Spleen (tissue), 11 donors: ENCODE data around the gene PIK3R6. TPM values are rescaled to one million over a fixed set of nuclear protein-coding genes. Genes with fewer than 3 reads are reported as not detected.

Experiments used
- DNase-seq: peaks from one replicate; pipeline ENCODE4 v3.0.0-alpha.2; 2020
- H3K27ac ChIP-seq, 8 donors: fragments of 200-600 bp; sonication (generic) in 7 of 8; 1 replicate in 4 of 8; 2 replicates in 4 of 8; pipeline versions ENCODE4 v1.5.0 to v1.8.0; 2016 to 2021; ENCODE audit warnings: inconsistent platforms in 4 of 8, mild to moderate bottlenecking in 4 of 8, moderate library complexity in 1 of 8
- H3K27me3 ChIP-seq, 7 donors: fragments of 200-600 bp; sonication (generic) in 6 of 7; replicated peaks in 1 of 7; 1 replicate in 4 of 7; 2 replicates in 3 of 7; pipeline versions ENCODE4 v1.5.0 to v1.8.0; 2016 to 2021; ENCODE audit warnings: inconsistent platforms in 3 of 7, mild to moderate bottlenecking in 1 of 7
- H3K36me3 ChIP-seq, 6 donors: fragments of 200-600 bp; sonication (generic) in 5 of 6; 1 replicate in 4 of 6; 2 replicates in 2 of 6; pipeline versions ENCODE4 v1.5.0 to v1.8.0; 2016 to 2021; ENCODE audit warnings: inconsistent platforms in 2 of 6
- H3K4me1 ChIP-seq, 6 donors: fragments of 200-600 bp; sonication (generic) in 5 of 6; 1 replicate in 3 of 6; 2 replicates in 3 of 6; pipeline versions ENCODE4 v1.5.0 to v1.8.0; 2016 to 2021; ENCODE audit warnings: inconsistent platforms in 3 of 6
- H3K4me3 ChIP-seq, 8 donors: fragments of 200-600 bp; sonication (generic) in 7 of 8; 1 replicate in 4 of 8; 2 replicates in 4 of 8; pipeline versions ENCODE4 v1.5.0 to v1.8.0; 2016 to 2021; ENCODE audit warnings: inconsistent platforms in 4 of 8, mild to moderate bottlenecking in 4 of 8, moderate library complexity in 2 of 8
- H3K9me3 ChIP-seq, 8 donors: fragments of 200-600 bp; sonication (generic) in 7 of 8; 1 replicate in 4 of 8; 2 replicates in 4 of 8; pipeline versions ENCODE4 v1.5.0 to v1.8.0; 2016 to 2021; ENCODE audit warnings: inconsistent platforms in 4 of 8
- POLR2A ChIP-seq, 3 donors: fragments of 450-650 bp; IDR thresholded peaks; one replicate each; pipeline ENCODE4 v1.5.1; 2017; ENCODE audit warnings: antibody characterized with exemption in 3 of 3, mild to moderate bottlenecking in 1 of 3
- POLR2AphosphoS5 ChIP-seq, 3 donors: sonication (generic); formaldehyde crosslinking; IDR thresholded peaks; one replicate each; pipeline ENCODE4 v1.5.1; 2017; ENCODE audit warnings: antibody characterized with exemption in 3 of 3
- WGBS, 5 donors: extraction: QIAGEN DNeasy Blood & Tissue Kit in 3 of 5; methylation state at CpG; one replicate each; pipeline versions ENCODE4 v1.1.5 to v1.1.7; 2013 to 2018; 5-methylcytosine and 5-hydroxymethylcytosine counted together
- intact Hi-C: fragments of 100-400 bp; cut with DNase I; formaldehyde crosslinking; loops from one replicate; pipeline ENCODE4 v1.15.0; 2023; ENCODE audit warnings: low total_unique reads
- polyA plus RNA-seq, 3 donors: library from polyadenylated mRNA; stranded (reverse); fragments of 200-250 nt; gene quantifications; one replicate each; pipeline ENCODE4 v1.2.1, GENCODE V29; 2013
- total RNA-seq, 7 donors: library from RNA; depleted of rRNA in 3 of 7; stranded (reverse); fragments of >200 nt in 3 of 7; fragmentation: NEBNext Ultra II Directional in 4 of 7; extraction: Animal tissue kit (Norgen Biotek cat#: 25700) in 4 of 7; gene quantifications; one replicate each; pipeline versions ENCODE4 v1.1.0 to v1.2.1, GENCODE V29; 2016 to 2021
- TF ChIP-seq, protein P1 (sequence below), 11 experiments: fragments of 200-600 bp in 7 of 11; fragments of 450-650 bp in 4 of 11; sonication (generic) in 4 of 11; IDR thresholded peaks in 8 of 11; conservative IDR thresholded peaks in 3 of 11; 1 replicate in 7 of 11; 2 replicates in 4 of 11; pipeline versions ENCODE4 v1.4.0 to v1.8.0; 2016 to 2021; ENCODE audit warnings: antibody characterized with exemption in 11 of 11, inconsistent platforms in 4 of 11, mild to moderate bottlenecking in 1 of 11
- donor health status: healthy with polysubstance abuse.
- donor health status: DM: no; HTN: no; CAD: no; lungs with moderate emphysema.
- donor health status: DM: no; HTN: no; CAD: no.
- donor health status: Bipolar disorder and iron deficiency.
- donor health status: healthy.
- donor health status: DM: no; HTN: no; CAD: no.
- donor health status: DM: yes; HTN: yes; CAD: no.

Gene PIK3R6
- total and polyA plus RNA-seq, 10 donors: 1.3 to 9.6 (median 6.5) TPM

DNA sequence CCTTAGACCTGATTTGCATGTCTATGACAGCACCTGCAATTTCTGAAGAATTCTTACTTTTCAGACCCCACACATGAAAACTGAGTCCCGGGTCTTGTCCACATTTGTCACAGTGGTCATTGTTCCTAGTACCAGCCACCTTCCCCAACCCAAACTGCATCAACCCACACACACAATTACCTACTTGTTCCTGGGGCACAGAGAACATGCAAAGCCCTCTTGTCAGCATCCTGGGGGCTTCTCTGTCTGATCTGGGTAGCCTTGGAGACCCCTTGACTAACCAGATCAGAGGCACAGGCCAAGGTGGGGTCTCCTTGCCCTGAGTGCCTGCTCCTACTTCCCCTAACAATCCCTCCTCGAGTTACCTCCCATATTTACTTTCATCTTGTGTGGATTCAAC, 36.7 kb upstream of the PIK3R6 start:
- Histone ChIP-seq H3K4me3 (no peak overlapping the region), H3K9me3 (no peaks in the 10 kb centered on the region), H3K36me3 (peaks cover 0 to 99% (median 21%) of the 10 kb centered on the region in 6 donors), H3K4me1 (peaks cover 18 to 41% (median 22%) of the 10 kb centered on the region in 6 donors), H3K27ac (no peak overlapping the region), H3K27me3 (no peaks in the 10 kb centered on the region)
- WGBS, 5 donors: 69 to 87% (median 78%) methylated on average over 2 of the region's 2 CpGs
- intact Hi-C loops: no loop called here
- DNase-seq: no peak
- TF ChIP-seq, protein P1, sequence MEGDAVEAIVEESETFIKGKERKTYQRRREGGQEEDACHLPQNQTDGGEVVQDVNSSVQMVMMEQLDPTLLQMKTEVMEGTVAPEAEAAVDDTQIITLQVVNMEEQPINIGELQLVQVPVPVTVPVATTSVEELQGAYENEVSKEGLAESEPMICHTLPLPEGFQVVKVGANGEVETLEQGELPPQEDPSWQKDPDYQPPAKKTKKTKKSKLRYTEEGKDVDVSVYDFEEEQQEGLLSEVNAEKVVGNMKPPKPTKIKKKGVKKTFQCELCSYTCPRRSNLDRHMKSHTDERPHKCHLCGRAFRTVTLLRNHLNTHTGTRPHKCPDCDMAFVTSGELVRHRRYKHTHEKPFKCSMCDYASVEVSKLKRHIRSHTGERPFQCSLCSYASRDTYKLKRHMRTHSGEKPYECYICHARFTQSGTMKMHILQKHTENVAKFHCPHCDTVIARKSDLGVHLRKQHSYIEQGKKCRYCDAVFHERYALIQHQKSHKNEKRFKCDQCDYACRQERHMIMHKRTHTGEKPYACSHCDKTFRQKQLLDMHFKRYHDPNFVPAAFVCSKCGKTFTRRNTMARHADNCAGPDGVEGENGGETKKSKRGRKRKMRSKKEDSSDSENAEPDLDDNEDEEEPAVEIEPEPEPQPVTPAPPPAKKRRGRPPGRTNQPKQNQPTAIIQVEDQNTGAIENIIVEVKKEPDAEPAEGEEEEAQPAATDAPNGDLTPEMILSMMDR (IDR thresholded peaks at IDR 0.05 in 8 of 11, conservative IDR thresholded peaks at IDR 0.05 in 3 of 11): no peak
- TF ChIP-seq POLR2AphosphoS5 (IDR thresholded peaks at IDR 0.05) (no peak), POLR2A (IDR thresholded peaks at IDR 0.05) (no peak)

DNA sequence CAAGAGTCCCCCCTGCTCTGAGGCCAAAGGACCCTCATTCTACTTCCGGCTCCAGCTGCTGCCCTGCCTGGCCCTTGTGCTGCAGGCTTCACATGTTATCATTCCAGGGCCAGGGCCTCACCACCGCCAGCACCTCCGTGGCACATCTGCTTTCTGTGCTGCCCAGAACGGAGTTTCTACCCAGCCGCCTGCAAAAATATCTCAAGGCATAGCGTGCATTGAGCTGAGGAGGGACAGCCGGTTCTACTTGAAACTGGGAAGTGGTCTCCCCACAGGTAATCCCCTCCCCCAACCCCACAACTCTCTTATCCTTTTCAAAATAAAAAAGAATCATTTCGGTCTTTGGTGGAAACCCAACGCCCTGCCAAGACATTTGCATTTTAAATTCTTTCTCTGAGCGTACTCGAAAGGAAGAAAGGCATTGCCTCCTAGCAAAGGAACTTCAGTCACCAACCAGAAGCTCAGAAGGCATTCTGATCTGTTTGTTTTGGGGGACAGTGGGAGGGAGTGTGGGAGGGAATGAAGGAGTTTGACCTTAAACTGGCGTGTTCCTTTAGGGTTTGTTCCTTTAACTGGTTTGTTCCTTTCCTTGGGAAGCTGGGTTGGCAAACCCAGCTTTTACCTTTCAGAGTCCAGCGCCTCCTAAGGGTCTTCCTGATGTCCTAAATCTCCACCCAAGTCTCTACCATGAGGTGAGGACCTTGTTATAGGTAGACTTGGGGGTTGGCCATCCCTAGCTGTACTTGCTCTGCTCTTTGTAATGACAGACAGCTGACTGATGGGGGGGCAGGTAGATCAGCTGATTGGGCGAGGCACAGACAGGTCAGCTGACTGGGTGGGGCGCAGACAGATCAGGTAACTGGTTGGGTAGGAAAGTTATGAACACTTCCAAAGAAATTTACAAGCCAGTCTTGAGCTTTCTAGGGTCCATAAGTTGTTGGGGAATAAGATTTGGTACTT, 33.4 kb upstream of the PIK3R6 start:
- Histone ChIP-seq H3K4me3 (no peak overlapping the region), H3K27me3 (no peaks in the 10 kb centered on the region), H3K4me1 (peaks cover 29 to 74% (median 37%) of the 10 kb centered on the region in 6 donors), H3K27ac (peak overlapping the region in 4 of 8 donors; percentile 22 to 71 (median 46)), H3K9me3 (no peaks in the 10 kb centered on the region), H3K36me3 (peaks cover 0 to 96% (median 24%) of the 10 kb centered on the region in 6 donors)
- TF ChIP-seq, protein P1 (IDR thresholded peaks at IDR 0.05 in 8 of 11, conservative IDR thresholded peaks at IDR 0.05 in 3 of 11): no peak
- peak in 2 of 3 donors; percentile 16 to 17 for TF ChIP-seq POLR2AphosphoS5 (IDR thresholded peaks at IDR 0.05)
- DNase-seq: no peak
- WGBS, 5 donors: 43 to 53% (median 45%) methylated on average over 15 of the region's 15 CpGs
- intact Hi-C loops: no loop called here

DNA sequence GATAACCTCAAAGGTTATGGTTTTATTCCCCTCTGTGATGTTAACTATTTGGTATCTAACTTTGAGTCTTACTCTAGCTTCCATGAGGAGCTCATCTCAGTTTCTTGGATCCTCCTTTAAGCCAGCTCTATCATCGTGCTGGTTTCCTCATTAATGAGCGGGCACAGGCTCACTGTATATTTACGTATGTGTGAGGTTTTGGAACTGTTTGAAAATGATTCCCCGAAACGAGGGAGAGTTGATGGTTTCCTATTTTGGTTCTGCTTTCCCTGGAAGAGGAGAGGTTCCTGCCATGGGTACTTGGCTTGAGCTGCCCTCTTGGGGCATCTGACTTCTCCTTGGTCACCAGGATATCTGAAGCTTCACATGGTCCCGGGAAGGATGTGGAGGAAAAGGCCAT, 32.7 kb upstream of the PIK3R6 start:
- H3K36me3 ChIP-seq: peaks cover 0 to 96% (median 21%) of the 10 kb centered on the region in 6 donors
- no peak overlapping the region for H3K4me3 ChIP-seq
- H3K9me3 ChIP-seq: no peaks in the 10 kb centered on the region
- peak overlapping the region in 4 of 8 donors; percentile 22 to 71 (median 46) for H3K27ac ChIP-seq
- H3K4me1 ChIP-seq: peaks cover 29 to 77% (median 39%) of the 10 kb centered on the region in 6 donors
- TF ChIP-seq, protein P1 (IDR thresholded peaks at IDR 0.05 in 8 of 11, conservative IDR thresholded peaks at IDR 0.05 in 3 of 11): no peak
- no peak for TF ChIP-seq POLR2AphosphoS5 (IDR thresholded peaks at IDR 0.05)
- intact Hi-C loops: no loop called here
- WGBS, 5 donors: 39 to 58% (median 53%) methylated on average over 6 of the region's 6 CpGs
- DNase-seq: no peak
- no peaks in the 10 kb centered on the region for H3K27me3 ChIP-seq

DNA sequence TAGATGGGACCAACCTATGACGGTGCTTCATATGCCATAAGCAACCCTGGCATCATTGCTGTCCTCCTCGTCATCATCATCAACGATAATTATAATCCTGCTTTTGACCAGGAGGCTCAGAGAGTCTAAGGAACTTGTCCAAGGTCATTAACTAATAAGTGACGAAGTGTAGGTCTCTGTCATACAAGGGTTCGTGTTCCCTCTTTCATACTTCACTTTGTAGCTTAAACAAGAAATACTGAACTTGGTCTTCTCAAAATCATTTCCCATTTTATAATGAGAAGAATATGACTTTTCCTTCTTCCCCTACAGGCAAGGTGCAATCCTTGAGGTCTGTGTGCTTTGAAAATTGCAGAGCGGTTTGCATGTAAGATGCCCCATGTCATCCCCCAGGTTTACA, 31.2 kb upstream of the PIK3R6 start:
- 55 to 70% (median 59%) methylated on average over 6 of the region's 6 CpGs for WGBS, 5 donors
- H3K27me3 ChIP-seq: no peaks in the 10 kb centered on the region

More for the DNA sequence above, 31.2 kb upstream of the PIK3R6 start:
- no peak for DNase-seq
- intact Hi-C loops: no loop called here
- H3K4me1 ChIP-seq: peaks cover 29 to 79% (median 45%) of the 10 kb centered on the region in 6 donors
- H3K9me3 ChIP-seq: no peaks in the 10 kb centered on the region
- TF ChIP-seq, protein P1 (IDR thresholded peaks at IDR 0.05 in 8 of 11, conservative IDR thresholded peaks at IDR 0.05 in 3 of 11): no peak
- TF ChIP-seq POLR2AphosphoS5 (IDR thresholded peaks at IDR 0.05) (no peak), POLR2A (IDR thresholded peaks at IDR 0.05) (no peak)
- peak overlapping the region in 4 of 8 donors; percentile 22 to 71 (median 47) for H3K27ac ChIP-seq
- H3K36me3 ChIP-seq: peaks cover 0 to 91% (median 6%) of the 10 kb centered on the region in 6 donors
- peak overlapping the region in 1 of 8 donors; percentile 30 for H3K4me3 ChIP-seq
